GM12892 (cell line): ENCODE data around the gene FER.

Experiments used
- POLR2A ChIP-seq: IDR thresholded peaks from 2 replicates; pipeline ENCODE4 v1.6.1; 2011; ENCODE audit warnings: low read depth, low read length, control low read depth
- POLR2AphosphoS5 ChIP-seq: IDR thresholded peaks from 2 replicates; pipeline ENCODE4 v1.6.1; 2011; ENCODE audit warnings: low read depth, low read length, control low read depth
- TAF1 ChIP-seq: IDR thresholded peaks from 2 replicates; pipeline ENCODE4 v1.6.1; 2011; ENCODE audit warnings: low read depth, mild to moderate bottlenecking, control low read depth, low read length, borderline replicate concordance

DNA sequence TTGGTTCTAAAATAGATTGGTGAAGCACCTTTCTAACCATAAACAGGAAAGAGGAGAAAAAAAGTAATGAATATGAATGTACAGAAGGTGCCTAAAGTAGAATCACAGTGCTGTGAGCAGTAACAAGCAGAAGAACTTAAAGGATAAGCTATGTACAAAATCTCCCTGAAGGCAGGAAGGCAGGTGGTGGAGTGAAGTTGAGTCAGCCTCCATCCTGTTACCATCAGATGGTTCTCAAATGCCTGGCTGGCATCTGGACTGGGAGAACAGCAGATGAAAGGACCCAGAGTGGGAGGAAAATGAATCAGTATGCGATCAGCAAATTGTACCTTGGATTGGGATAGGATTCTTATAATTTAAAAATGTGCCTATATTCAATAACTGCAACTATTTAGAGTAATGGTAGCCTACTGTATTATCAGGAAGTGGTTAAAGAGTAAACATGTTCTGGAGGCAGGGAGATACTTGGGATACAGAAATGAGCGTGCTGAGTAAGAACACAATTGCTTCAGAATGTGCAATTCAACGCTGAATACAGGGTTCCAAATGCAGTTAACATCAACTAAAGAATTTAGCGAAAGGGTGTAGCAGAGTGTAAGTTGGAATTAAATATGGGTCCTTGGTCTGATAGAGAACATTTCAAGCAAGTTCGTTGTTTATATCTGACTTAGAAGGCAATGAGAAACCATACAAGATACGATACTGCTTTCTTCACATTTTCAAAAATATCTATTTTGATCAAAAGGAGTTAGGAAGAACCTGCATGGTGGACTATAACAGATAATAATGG is 21.1 kb upstream of the FER start:
- TF ChIP-seq POLR2AphosphoS5 (no peak), POLR2A (no peak), TAF1 (no peak)
